NOMO-1 treated with DMSO at 0.1 percent for 48 hours (cell line): ENCODE results near the gene CSTF1.

Experiments
- DNase-seq: peaks from one replicate; lab custom pipeline; 2025; ENCODE audit not compliant: unreplicated experiment; lab: John Stamatoyannopoulos, UW

Gene CSTF1

DNA sequence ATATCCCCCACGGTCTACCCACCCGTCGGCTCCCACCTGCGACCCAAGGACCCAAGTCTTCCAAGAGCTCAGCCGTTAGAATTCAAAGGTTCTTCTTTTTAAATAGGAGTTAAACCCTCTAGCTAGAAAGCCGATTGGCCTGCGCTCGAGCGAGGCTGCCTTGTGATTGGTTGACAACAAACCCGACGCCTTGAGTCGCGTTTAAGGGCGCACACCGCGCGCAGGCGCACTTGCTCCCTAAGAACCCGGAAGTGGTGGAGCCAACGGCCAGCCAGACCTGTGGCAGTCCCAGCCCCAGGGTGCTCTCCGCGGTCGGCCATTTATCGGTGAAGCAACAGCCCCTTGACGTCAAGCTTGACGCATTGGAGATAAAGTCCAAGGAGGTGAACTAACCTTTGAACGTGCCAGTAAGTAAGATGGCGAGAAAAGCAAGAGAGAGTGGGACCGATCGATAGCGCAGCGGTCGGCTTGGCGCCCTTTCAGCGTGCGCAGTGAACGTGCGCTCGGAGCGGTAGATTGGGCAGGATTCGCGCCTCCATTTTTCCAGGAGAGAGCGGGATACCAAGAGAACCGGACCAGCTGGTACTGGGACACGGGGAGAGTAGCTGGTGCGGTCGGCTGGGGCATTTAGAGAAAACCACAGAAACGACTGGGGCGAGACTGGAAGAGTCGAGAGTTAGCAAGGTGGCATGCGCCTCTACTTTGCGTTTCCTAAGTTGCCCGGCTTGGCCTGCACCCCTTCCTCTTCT, at the start of gene CSTF1, which contains the start of gene AURKA:
Gene CSTF1, plus strand, starts transcription at position 514 of the 749 bp plus-strand sequence. CDS start 2,908 bp downstream, outside the sequence.
Gene AURKA, minus strand, starts transcription at position 84 of the 749 bp plus-strand sequence. CDS start 4,018 bp downstream, outside the sequence.
- peak; percentile 98 for DNase-seq

DNA sequence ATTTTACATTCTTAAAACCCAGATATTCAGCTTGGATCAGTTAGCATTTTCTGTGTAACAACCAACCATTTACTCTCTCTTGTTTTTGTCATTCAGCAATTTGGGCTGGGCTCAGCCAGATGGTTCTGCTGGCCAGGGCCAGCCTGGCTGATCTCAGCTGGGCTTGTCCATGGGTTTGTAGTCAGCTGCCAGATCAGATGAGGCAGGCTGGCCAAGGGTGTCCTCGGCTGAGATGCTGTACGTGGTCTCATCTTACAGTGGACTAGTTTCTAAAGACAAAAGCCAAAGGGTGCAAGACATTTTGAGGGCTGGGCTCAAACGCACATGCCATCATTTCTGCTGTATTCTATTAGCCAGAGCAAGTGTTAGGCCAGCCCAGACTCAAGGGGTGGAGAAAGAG, 49.7 kb upstream of the CSTF1 start:
- no peak for DNase-seq

DNA sequence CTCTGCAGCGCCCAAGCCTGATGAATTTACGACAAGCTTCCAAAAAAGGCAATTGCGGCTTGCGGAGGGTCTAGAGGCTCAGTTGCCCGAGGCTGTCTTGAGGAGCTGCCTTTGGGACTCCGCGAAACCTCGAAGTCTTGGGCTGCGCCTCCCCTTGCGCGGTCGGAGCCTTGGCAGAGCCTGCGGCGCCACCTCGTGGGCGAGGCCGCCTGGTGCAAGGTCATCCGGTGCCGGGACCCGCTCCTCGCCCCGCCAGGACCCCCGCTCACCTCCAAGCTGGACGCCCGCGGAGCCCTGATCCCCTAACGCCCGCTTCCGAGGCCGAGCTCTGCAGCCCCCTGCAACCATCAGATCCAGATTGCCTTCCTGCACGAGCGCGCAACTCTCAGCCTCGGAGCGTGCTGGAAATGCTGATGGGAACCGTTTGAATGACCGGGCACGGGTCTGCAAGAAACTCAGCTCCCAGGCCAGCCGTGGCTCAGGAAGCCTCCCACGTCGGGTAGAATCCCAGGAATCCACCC, 48.5 kb upstream of the CSTF1 start:
- peak; percentile 45 for DNase-seq

DNA sequence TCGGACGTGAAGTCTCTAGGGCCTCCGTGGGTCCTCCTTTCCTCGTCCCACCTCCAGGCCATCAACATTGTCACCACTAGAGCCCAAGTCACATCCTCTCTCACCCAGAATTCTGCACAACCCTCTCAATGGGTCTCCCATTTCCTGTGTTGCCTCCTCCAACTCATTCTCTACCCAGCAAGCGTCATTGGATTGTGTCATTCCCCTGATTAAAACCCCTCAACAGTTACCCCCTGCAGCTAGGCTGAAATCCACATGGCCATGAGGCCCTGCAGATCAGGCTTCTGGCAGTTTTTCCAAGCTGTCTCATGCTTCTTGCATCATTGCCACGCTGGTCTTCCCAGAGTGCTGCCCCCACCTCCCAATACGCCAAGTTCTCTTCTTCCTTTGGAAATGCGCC, 46.5 kb upstream of the CSTF1 start:
- no peak for DNase-seq

DNA sequence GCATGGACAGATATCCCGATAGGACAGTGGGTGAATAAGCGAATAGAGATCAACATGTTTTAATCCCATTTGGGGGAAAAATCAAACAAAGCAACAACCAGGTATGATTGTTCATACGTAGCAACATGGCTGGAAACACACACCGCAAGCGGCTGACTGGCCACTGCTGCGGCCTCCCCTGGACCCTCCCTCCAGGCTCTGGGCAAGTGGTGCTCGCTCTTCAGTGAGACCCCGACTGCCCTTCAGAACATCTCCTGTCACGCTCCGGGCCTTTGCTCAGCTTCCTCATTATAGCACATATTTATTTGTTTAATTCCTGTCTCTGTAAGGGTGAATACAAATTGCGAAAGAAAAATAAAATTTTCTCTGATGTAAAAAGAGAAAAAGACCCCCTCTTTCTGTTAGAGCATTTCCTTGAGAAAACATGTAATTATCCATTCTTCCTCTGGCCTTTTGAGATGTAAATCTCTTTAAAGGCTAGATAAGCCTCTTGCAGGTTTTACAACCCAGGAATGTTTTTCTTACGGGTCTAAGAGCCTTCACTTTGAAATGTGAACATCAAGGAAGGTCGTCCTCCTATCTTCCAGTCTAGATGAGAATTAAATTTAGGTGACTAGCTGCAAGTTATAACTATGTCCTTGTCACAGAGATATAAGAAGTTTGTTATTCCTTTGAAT, 44.7 kb upstream of the CSTF1 start:
- no peak for DNase-seq

DNA sequence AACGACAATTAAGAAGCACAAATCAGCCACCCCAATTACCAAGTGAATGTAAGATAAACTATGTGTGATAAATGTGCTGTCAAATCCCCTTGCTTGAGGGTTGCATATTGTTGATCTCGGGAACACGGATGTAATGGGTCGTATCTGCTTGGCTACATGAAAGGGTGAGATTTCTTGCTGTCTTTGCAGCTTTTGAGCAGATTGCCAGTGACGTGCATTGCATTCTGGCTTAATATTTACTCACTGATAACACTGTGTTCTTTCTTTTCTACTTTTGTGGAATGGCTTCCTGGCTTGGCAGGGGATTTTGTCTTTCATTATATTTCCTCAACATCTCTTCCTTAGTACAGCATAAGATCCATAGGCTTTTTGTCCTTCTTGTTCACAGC, 44.1 kb upstream of the CSTF1 start:
- DNase-seq: no peak

DNA sequence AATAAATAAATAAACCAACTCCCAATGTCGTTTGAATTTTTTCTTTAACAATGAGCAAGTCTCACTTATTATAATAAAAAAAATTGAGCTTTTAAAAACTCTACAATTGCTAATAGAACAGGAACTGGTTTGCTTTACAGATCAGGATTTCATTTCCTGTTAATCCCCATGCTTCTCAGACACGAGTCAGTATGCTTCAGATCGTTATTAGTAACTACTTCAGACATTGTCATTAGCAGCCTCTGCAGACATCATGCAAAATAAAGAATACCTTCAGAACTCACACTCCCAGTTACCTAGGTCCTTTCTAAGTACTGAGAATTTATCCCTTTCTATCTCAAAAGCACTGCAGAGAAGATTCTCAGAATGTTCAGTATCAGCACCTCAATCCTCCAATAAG, 43.7 kb upstream of the CSTF1 start:
- no peak for DNase-seq

DNA sequence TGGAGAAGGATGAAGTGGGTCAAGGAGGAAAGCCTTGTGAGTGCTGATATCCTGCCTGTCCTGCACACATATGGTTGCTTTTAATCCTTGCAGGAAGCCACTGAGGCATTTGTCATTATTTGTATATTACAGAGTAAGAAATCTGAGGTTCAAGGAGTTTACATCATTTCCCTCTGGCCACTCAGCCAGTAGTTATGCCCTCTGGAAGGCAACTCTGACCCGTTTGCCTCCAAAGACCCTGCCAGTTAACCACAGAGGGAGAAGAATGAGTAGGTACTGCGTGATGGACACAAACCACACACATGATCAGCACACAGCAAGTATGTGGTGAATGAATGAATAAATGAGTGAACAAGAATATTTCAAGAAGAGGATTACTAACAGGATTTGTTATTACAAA, 41.6 kb upstream of the CSTF1 start:
- DNase-seq: no peak

DNA sequence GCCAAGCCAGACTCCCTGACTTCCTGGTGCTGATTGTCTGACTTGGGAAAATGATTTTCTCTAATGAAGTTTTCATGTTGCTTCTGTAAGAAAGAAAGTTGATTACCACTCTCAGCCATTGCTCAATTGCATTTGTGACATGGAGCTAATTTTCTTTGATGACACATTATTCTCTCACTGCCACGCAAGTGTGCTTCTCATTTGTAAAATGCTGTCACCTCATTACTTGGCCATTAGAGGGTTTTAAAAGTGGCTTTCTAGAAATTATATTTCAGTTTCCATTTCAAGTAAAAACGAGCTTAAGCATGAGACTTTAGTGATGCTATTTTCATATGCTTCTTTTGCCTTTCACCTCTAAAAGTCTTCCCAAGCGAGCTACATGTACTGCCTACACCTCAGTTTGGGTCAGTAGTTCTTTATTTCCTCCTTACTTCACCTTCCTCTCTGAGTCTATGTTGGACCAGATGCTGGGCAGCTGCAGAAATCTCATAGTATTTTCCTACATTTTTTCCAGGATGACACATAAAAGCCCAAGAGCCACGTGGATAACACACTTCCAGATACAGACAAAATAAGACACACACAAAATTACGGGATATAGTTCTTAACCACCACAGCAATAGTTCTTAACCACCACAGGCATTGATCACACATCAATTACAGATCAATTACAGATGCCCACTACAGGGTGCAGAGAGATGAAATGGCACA, 39.9 kb upstream of the CSTF1 start:
- DNase-seq: no peak

DNA sequence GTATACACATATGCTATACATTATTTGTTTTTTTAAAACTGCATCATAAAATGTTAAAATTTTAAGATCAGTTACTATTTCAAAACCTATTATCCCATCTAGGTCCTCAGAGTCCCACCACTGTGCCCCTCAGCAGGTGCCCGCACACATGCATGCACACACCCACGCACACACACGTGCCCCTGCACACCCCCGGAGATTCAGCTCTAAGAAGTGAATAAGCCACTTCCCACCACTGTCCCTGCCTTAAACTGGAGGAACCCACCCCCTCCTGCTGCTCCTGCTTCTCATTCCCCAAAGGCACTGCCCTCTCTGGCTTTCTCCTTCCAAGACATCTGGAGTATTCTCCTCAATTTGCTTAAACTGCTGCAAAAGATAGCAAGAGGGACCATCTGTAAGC, 39.1 kb upstream of the CSTF1 start:
- DNase-seq: no peak

DNA sequence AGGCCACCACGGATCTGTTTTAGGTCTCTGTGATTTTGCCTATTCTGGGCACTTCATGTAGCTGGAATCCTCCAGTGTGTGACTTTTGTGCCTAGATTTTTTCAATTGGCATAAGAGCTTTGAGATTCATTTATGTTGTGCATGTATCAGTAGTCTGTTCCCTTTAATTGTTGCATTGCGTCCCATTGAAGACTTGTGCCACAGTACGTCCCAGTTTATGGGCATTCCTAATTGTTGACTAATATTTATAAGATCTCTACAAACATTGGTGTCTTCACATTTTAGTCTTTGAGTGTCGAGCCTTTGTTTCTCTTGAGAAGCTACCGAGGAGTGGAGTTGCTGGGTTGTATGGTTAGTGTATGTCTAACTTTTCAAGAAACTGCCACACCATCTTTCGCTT, 34.4 kb upstream of the CSTF1 start:
- DNase-seq: no peak

DNA sequence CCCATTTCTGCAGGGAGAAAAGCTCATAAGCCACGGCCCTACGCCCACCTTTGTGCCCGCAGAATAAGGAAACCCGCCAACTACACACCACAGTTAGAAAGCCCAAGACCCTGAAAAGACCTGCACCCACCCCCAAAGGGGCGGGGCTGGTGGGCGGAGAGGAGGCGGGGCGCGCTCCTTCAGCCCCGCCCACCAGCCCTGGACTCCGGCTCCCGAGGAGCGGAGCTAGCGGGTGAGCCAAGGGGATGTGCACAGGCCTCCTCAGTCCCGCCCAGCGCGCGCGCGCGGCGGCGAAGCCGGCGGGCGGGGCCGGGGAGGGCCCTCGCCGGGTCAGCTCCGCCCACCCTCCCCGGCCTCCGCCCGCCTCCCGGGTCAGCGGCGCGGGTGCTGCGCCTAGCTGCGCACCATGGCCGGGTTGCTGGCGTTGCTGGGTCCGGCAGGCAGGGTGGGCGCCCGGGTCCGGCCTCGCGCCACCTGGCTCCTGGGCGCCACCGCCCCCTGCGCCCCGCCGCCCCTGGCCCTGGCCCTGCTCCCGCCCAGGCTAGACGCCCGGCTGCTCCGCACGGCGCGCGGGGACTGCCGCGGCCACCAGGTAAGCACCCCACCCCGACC, 33.7 kb upstream of the CSTF1 start, which contains the start of gene FAM210B:
Gene FAM210B, plus strand, starts transcription at position 375 of the 612 bp plus-strand sequence. Its CDS starts 32 bp downstream, at position 407.
- DNase-seq: peak; percentile 82

DNA sequence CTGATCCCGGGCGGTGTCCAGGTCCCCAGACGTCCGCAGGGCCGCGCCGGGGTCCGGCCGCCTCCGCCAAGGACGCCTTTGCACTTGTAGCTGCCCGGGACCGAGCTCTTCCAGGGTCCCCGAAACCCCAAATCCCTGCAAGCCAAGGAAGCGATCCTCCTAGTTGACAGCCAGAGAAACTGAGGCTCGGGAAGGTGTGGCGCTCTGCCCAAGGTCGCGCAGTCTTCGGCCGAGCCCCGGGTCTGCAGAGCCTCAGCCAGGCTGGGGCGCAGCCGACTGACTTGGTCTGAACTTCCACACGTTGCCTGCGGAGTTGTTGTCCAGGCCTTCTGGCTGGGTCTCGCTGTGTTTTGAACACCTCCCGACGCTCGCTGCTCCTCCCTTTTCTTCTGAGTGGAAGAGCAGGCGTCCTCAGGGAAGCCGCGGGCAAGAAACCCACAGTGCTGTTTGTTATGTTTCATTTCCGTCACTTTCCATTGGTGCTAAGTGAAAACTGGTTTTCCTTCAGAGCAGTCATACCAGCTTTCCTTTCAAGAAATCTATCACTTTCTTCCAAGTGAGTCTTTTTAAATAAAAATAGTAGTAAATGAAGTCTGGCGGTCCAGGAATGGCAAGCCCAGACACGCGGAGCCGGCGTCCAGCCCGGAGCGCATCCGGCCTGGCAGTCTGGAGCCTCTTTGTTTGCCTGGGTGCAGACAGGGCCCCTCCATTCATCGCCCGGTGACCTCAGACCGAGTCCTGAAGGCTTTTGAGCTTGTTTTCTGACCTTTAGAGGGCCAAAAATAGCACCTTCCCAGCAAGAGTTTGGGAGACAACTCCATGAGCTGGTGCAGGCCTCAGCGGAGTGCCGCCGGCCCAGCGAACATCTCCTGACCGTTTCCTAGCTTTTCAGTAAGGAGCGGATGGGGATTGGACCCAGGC, 33.0 kb upstream of the CSTF1 start:
- peak; percentile 3 for DNase-seq

DNA sequence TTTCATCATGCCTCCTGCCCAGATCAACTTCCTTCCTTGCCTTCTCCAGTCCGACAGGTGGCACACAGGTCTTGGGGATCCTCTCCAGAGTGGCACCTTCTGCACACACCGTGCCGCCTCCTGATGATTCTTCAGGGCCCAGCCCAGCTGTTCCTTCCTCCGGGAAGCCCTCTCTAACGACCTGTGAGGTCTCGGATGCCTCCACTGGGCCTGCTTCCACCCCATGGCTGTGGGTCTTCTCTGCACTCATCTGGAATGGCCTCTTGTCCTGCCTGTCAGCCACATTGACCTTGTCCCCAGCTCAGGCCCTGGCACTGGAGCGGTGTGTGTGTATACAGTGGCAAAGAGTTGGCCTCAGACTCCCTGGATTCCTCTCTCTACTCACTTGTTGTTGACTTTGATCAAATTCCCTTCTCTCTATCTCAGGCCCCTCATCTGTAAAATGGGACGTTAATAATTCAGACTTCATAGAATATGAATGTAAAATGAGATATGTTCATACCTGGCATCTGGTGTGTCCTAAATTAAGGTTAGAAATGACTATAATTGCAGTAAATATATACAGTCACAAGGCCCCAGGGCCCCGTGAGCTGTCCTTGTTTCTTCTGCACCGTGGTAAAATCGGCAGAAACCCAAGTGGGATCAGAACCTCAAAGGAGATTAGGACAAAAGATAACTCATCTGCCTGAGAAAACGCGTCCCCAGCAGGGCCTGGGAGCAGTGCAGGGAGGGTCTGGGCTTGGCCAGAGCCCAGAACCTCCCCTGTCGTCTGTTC, 32.1 kb upstream of the CSTF1 start:
- DNase-seq: no peak

DNA sequence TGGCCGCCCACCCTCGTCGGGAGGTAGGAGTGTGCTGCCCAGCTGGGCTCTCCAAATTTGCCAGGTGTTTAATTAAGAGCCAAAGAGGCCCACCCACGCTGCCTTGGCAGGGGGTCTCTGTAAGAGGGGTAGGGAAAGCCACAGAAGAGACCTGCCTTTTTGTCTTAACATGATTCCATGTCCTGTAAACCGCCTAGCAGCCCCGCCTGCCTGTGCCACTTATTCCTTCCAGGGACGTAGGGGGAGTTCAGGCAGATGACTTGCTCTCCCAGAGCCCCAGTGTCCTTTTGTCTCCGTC, 31.6 kb upstream of the CSTF1 start:
- DNase-seq: no peak

DNA sequence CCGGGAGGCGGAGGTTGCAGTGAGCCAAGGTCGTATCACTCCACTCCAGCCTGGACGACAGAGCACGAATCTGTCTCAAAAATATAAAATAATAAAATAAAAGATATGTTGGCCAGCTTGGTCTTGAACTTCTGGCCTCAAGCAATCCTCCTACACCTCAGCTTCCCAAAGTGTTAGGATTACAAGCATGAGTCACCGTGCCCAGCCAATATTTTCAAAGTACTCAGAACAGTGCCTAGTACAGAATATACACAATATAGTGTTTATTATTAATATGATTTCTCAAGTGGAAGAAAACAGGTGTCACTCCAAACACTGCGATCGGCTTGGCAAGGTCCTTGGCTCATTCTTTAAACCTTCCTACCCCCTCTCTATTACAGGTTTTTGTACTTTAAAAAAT, 30.5 kb upstream of the CSTF1 start:
- no peak for DNase-seq

DNA sequence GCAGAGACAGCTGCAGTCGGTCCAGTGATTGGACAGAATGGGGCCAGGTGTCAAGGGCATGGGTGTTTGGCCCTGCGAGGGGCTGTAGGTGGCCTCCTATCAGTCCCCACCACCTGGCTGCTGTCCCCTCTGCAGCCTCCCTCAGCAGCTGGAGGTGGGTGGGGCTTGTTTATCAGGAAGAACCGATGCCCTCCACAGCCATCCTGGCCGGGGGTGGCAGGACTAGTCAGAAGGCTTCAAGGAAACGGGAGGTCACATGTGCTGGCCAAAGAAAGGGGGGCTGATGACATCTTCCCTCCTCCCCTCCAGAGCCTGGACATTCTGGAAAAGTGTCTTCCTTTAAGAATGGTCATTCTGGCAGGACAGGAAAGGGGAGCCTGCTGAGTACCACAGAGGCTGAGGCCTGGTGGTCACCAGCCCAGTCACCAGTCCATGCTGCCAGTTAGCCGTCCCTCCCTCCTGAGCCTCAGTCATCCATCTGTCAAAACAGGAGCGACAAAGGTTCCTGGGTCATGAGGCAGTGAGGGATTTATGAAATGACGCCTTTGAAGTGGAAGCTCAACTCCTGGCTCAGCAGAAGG, 29.5 kb upstream of the CSTF1 start:
- DNase-seq: no peak

DNA sequence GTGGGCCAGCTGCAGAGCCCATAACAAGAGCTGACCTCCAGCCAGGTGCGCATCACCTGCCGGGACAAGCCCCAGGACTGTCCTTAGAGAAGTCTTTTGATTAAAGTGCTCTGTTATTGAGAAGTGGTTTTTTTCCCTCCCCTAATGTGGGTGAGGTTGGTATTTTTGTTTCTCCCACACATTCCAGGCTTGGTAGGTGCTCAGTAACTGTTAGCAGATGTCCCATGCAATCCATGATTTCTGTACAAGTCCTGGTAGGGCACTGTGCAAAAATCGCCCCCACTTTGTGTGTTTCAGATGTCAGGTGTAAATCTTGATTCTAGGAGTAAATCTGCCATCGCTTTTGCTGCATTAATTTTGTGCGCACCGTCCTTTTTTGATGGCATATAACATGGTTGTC, 29.0 kb upstream of the CSTF1 start:
- no peak for DNase-seq
